ENCODE results near the gene RPL29.

DNA sequence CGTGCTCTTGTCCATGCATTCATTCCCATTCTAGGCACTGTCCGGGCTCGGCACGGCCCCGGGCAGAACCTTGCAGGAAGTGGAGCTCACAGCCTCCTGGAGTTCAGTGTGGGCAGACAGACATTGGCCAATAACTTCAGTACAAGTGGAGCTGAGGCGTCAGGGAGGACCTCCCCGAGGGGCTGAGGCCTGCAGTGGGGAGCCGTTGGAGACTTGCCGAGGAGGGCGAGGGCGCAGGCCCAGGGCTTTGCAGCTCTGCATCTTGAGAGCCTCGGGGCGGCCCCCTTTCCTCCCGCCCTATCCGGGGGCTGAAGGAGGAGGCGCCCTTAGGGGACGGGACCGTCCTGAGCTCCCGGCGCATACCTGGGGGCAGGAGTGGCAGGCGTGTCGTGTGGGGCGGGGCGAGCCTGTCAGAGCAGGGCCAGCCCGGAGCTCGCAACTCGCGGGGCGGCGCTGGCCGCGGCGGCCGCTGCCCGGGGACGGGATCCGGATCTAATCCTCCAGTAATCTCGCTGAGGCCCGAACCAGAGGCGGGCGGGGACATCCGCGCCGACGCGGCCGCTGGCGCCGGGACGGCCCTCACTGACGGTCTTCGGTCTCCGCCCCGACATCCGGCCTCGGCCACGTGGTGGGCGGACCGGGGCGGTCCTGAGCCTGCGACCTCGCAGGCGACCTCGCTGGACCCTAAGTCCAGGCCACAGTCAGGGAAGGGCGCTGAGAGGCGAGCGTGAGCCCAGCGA, 12.7 kb downstream of the RPL29 start, which contains the start of gene ACY1:
- TF ChIP-seq POLR2AphosphoS5 (IDR thresholded peaks at IDR 0.05; ENCODE audit: insufficient read depth, low read depth, low read length) (peak; percentile 64), POLR2A (IDR thresholded peaks at IDR 0.05; ENCODE audit: low read depth, low read length) (peak; percentile 65), EZH2 (IDR thresholded peaks at IDR 0.05; ENCODE audit: borderline replicate concordance, low read depth, low read length, severe bottlenecking) (no peak), FOS (IDR thresholded peaks at IDR 0.05; ENCODE audit: borderline replicate concordance, insufficient read depth, low read length) (no peak), JUN (IDR thresholded peaks at IDR 0.05; ENCODE audit: borderline replicate concordance, insufficient read depth, insufficient read length, low read depth) (no peak), MYC (IDR thresholded peaks at IDR 0.05; ENCODE audit: low read depth, low read length) (peak; percentile 55), GATA2 (IDR thresholded peaks at IDR 0.05; ENCODE audit: insufficient read depth, insufficient read length, low read depth, low read length) (no peak)
- TF ChIP-seq, protein P1, sequence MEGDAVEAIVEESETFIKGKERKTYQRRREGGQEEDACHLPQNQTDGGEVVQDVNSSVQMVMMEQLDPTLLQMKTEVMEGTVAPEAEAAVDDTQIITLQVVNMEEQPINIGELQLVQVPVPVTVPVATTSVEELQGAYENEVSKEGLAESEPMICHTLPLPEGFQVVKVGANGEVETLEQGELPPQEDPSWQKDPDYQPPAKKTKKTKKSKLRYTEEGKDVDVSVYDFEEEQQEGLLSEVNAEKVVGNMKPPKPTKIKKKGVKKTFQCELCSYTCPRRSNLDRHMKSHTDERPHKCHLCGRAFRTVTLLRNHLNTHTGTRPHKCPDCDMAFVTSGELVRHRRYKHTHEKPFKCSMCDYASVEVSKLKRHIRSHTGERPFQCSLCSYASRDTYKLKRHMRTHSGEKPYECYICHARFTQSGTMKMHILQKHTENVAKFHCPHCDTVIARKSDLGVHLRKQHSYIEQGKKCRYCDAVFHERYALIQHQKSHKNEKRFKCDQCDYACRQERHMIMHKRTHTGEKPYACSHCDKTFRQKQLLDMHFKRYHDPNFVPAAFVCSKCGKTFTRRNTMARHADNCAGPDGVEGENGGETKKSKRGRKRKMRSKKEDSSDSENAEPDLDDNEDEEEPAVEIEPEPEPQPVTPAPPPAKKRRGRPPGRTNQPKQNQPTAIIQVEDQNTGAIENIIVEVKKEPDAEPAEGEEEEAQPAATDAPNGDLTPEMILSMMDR (IDR thresholded peaks at IDR 0.05; ENCODE audit: extremely low read depth in 1 of 2, insufficient read depth in 1 of 2, low read depth in 1 of 2, low read length in 2 of 2) = no peak
- TF ChIP-seq, protein P2, sequence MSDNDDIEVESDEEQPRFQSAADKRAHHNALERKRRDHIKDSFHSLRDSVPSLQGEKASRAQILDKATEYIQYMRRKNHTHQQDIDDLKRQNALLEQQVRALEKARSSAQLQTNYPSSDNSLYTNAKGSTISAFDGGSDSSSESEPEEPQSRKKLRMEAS (IDR thresholded peaks at IDR 0.05; ENCODE audit: insufficient read depth, insufficient read length) = peak; percentile 92

Measured in endothelial cell of umbilical vein (primary cell).